ENCODE measurements around the gene ARHGAP26.
A peak's percentile ranks its signal among the peaks of the same experiment; 100 is the strongest.
"Not testable (repeated sequence)": the region's sequence is repeated elsewhere in the genome, so short reads cannot be mapped to it uniquely, and the experiment has no call there.

The ARHGAP26 gene

GRCh38 chr5:142911775-142912174 lies 141.6 kb downstream of the ARHGAP26 start:
- no peak for FAIRE-seq

GRCh38 chr5:142913728-142914338 lies 143.7 kb downstream of the ARHGAP26 start:
- no peak for FAIRE-seq

- FAIRE-seq: no peak
Measured at GRCh38 chr5:142915038-142915437, 144.9 kb downstream of the ARHGAP26 start.

- no peak for FAIRE-seq
Measured at GRCh38 chr5:142915813-142916424, 145.7 kb downstream of the ARHGAP26 start.

- no peak for FAIRE-seq
Measured at GRCh38 chr5:142918959-142919635, 148.9 kb downstream of the ARHGAP26 start.

- no peak for FAIRE-seq
Measured at GRCh38 chr5:142920849-142921612, 150.9 kb downstream of the ARHGAP26 start.

GRCh38 chr5:142922223-142922952 lies 152.2 kb downstream of the ARHGAP26 start:
- FAIRE-seq: peak; percentile 73

- FAIRE-seq: no peak
Measured at GRCh38 chr5:142924135-142924883, 154.1 kb downstream of the ARHGAP26 start.

GRCh38 chr5:142925795-142926194 lies 155.6 kb downstream of the ARHGAP26 start:
- FAIRE-seq: no peak

GRCh38 chr5:142926549-142926948 lies 156.4 kb downstream of the ARHGAP26 start:
- no peak for FAIRE-seq

GRCh38 chr5:142928999-142929398 lies 158.8 kb downstream of the ARHGAP26 start:
- not testable (repeated sequence) for FAIRE-seq

- FAIRE-seq: no peak
Measured at GRCh38 chr5:142929587-142929986, 159.4 kb downstream of the ARHGAP26 start.

GRCh38 chr5:142930395-142931110 lies 160.4 kb downstream of the ARHGAP26 start:
- no peak for FAIRE-seq

- no peak for FAIRE-seq
Measured at GRCh38 chr5:142931896-142932686, 161.9 kb downstream of the ARHGAP26 start.

GRCh38 chr5:142934051-142934762 lies 164.0 kb downstream of the ARHGAP26 start:
- FAIRE-seq: no peak

GRCh38 chr5:142935014-142935413 lies 164.8 kb downstream of the ARHGAP26 start:
- no peak for FAIRE-seq

- FAIRE-seq: no peak
Measured at GRCh38 chr5:142937374-142937773, 167.2 kb downstream of the ARHGAP26 start.

GRCh38 chr5:142938266-142938880 lies 168.2 kb downstream of the ARHGAP26 start:
- FAIRE-seq: no peak

GRCh38 chr5:142939006-142939405 lies 168.8 kb downstream of the ARHGAP26 start:
- FAIRE-seq: no peak

Measured in TTC549 (cell line).